Skeletal muscle satellite cell (primary cell): ENCODE data around the gene COL4A3.
A peak's percentile ranks its signal among the peaks of the same experiment; 100 is the strongest.

Experiments used
- H3K27me3 ChIP-seq: 2 replicates; pipeline ENCODE4 v1.7.0; 2013; ENCODE audit warnings: low read length; ENCODE audit not compliant: control insufficient read depth, insufficient read depth
- H3K36me3 ChIP-seq: 2 replicates; pipeline ENCODE4 v1.7.0; 2013; ENCODE audit warnings: mild to moderate bottlenecking, control low read depth, low read length; ENCODE audit not compliant: insufficient read depth
- H3K4me1 ChIP-seq: 2 replicates; pipeline ENCODE4 v1.7.0; 2013; ENCODE audit warnings: low read length; ENCODE audit not compliant: control insufficient read depth, insufficient read depth
- H3K4me2 ChIP-seq: 2 replicates; pipeline ENCODE4 v1.7.0; 2013; ENCODE audit warnings: mild to moderate bottlenecking, low read length
- H3K4me3 ChIP-seq: 2 replicates; pipeline ENCODE4 v1.7.0; 2013; ENCODE audit warnings: low read length
- H3K9ac ChIP-seq: 2 replicates; pipeline ENCODE4 v1.7.0; 2013; ENCODE audit warnings: mild to moderate bottlenecking, low read depth, low read length, moderate library complexity
- H3K9me3 ChIP-seq: replicated peaks from 2 replicates; pipeline ENCODE4 v1.7.0; 2013; ENCODE audit warnings: mild to moderate bottlenecking, control low read depth, low read length

The COL4A3 gene

DNA sequence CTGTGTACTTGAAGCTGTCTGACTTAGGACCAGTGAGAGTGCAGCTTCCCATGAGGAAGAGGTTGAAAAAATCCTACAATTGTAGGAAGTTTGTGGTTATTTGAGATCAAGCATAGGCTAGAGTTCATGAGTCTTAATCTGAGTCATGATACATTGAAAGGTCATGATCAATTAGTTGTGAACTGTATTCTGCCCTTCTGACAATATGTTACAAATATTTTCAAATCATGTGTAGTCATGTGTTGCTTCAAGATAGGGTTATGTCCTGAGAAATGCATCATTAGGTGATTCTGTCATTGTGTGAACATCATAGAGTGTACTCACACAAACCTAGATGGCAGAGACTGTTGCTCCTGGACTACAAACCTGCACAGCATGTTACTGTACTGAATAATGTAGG lies 92.2 kb downstream of the COL4A3 start:
- Histone ChIP-seq H3K9ac (no peak overlapping the region), H3K4me2 (no peak overlapping the region), H3K4me1 (no peaks in the 10 kb centered on the region), H3K9me3 (no peaks in the 10 kb centered on the region), H3K27me3 (no peaks in the 10 kb centered on the region), H3K4me3 (no peak overlapping the region), H3K36me3 (no peaks in the 10 kb centered on the region)

DNA sequence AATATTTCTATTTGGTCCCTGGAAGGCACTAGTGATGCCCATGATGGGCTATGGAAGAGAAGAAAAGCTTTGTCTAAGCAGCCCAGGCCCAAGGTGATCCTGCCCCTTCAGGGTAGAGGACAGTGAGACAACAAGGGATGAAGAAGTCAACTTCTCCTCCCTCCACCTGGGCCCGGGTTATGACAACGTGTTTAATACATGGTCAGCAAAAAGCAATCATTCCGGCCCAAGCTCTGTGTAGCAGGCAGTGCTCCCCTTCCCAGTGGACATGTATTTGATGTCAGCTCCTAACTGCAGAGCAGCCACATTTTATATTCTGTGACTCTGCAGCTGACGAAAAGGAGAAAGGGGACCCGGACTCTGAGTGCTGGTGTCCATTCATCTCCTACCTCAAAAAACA lies 93.4 kb downstream of the COL4A3 start:
- Histone ChIP-seq H3K9ac (no peak overlapping the region), H3K9me3 (no peaks in the 10 kb centered on the region), H3K36me3 (no peaks in the 10 kb centered on the region), H3K4me1 (no peaks in the 10 kb centered on the region), H3K4me2 (no peak overlapping the region), H3K4me3 (no peak overlapping the region), H3K27me3 (no peaks in the 10 kb centered on the region)

DNA sequence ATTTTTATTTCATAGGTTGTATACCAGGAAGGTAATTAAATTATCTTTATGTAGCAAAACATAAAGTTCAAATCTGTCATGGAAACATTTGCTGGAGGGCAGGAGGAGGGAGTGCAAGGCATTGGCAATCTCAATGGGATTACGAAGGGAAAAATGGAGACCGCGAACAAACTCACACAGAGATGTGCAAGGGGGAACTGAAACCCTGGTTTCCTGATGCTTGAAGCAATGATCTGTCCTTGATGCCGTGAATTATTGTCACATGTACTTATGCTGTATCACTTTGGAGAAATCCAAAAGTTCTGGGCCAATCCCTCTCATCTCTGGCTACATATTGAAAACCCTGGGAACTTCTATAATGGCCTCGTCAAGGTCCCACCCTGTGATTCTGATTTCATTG lies 95.6 kb downstream of the COL4A3 start:
- Histone ChIP-seq H3K36me3 (no peaks in the 10 kb centered on the region), H3K4me2 (no peak overlapping the region), H3K4me1 (no peaks in the 10 kb centered on the region), H3K9me3 (no peaks in the 10 kb centered on the region), H3K27me3 (no peaks in the 10 kb centered on the region), H3K9ac (no peak overlapping the region), H3K4me3 (no peak overlapping the region)

DNA sequence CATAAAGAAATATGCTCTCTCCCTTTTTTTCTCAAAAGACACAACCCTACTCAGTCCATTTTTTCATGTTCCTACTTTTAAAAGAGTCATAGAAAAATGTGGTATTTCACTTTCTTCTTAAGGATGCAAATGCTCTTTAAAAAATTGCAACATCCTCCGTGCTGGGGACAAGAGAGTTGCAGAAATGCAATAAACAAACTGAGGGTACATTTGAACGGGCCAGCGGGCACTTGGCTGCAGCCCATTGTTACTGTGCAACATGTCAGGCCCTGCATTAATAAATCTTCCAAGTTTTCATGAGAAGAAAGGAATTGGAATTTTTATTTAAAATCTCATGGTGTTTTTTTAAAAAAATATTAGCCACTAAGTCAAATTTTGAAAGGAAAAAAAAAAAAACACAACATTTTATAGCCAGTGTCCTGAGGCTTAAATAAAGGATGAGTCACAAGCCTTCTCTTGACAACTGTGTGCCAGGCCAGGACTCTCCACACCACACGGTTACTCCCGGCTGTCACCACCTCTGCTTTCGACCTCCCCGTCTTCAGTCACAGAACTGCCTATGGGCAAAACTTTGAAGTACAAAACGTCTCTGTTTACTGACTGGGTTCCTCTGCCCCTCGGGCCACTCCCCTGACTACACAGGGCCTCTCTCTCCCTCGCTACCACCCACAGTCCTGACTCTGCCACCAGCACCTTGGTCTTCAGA lies 103.1 kb downstream of the COL4A3 start:
- Histone ChIP-seq H3K27me3 (no peaks in the 10 kb centered on the region), H3K4me2 (peak overlapping the region; percentile 13), H3K4me3 (no peak overlapping the region), H3K36me3 (no peaks in the 10 kb centered on the region), H3K9ac (no peak overlapping the region), H3K4me1 (no peaks in the 10 kb centered on the region), H3K9me3 (no peaks in the 10 kb centered on the region)

DNA sequence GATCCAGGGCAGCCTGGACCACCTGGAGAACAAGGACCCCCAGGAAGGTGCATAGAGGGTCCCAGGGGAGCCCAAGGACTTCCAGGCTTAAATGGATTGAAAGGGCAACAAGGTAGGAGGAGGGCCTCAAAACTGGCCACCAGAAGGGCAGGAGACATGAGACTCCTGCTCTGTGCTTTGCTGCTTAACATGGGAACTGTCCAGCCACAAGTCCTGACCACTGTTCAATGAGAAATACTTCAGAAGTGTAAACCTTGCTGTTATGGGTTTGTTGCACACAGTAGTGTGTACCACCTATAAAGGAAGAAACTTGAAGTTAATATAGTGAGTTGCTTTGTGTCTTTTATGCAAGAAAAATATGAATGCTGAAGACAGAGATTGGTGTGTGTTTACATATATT lies 116.5 kb downstream of the COL4A3 start:
- Histone ChIP-seq H3K4me1 (no peaks in the 10 kb centered on the region), H3K27me3 (no peaks in the 10 kb centered on the region), H3K4me2 (no peak overlapping the region), H3K4me3 (no peak overlapping the region), H3K9ac (no peak overlapping the region), H3K36me3 (no peaks in the 10 kb centered on the region), H3K9me3 (no peaks in the 10 kb centered on the region)

DNA sequence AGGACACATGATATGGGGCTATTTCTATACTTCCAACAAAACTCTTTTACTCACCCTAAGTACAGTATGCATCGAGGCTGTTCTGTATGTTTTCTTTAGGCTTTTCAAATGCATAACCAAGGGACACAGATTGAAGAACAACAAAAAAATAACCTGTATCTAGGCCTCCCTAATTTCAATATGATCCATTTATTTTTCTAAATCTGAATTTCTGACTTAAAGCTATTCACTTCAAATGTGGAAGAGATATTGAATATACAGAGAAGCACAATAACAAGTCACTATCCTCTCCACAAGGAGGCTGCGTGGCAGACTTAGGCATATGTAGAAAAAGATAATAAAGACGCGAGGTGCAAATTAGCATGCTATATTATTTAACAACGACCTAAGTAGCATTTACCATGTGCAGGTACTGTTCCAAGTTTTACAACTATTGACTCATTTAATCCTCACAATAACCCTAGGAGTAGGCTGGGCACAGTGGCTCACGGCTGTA lies 121.4 kb downstream of the COL4A3 start:
- no peaks in the 10 kb centered on the region for H3K9me3 ChIP-seq
- no peak overlapping the region for H3K4me3 ChIP-seq
- H3K4me1 ChIP-seq, result no peaks in the 10 kb centered on the region
- H3K4me2 ChIP-seq, result no peak overlapping the region
- H3K36me3 ChIP-seq, result no peaks in the 10 kb centered on the region
- H3K27me3 ChIP-seq, result no peaks in the 10 kb centered on the region
- H3K9ac ChIP-seq, result no peak overlapping the region

DNA sequence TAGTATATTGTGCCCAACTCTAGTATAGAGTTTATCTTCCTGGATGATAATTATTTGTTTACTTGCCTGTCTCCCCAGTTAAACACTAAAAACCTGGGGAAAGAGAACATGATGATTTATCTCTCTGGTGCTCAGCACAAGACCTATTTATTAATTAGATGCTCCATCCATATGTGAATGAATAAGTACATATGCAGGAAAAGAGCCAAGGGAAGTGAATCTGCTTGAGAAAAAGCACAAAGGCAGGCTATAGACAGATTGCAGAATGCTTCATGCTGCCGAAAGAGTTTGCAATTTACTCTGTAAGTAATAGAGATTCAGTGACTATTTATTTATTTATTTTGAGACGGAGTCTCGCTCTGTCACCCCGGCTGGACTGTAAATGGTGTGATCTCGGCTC lies 123.3 kb downstream of the COL4A3 start:
- H3K4me1 ChIP-seq, result no peaks in the 10 kb centered on the region
- H3K9me3 ChIP-seq, result no peaks in the 10 kb centered on the region
- H3K4me3 ChIP-seq, result no peak overlapping the region
- H3K36me3 ChIP-seq, result no peaks in the 10 kb centered on the region
- H3K9ac ChIP-seq, result no peak overlapping the region
- no peak overlapping the region for H3K4me2 ChIP-seq
- H3K27me3 ChIP-seq, result no peaks in the 10 kb centered on the region

DNA sequence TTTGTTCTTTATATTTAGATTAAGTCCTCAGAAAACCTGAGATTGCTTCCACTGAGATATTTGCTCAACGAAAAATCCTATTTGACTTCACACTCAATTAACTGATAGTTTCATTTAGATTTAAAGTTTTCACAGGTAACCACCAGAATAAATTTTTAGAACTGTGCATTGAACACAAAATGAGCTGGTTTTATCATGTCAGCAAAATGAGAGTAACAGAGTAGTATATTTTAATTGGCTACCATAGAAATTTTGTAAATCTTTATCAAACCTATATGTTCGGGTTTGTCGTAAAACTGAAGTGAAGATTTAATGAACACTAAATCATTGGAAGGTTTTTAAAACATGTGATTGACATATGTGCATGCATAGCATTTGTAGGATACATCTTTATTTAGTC lies 127.9 kb downstream of the COL4A3 start:
- Histone ChIP-seq H3K4me3 (no peak overlapping the region), H3K27me3 (no peaks in the 10 kb centered on the region), H3K4me1 (no peaks in the 10 kb centered on the region), H3K9ac (no peak overlapping the region), H3K9me3 (no peaks in the 10 kb centered on the region), H3K36me3 (no peaks in the 10 kb centered on the region), H3K4me2 (no peak overlapping the region)

DNA sequence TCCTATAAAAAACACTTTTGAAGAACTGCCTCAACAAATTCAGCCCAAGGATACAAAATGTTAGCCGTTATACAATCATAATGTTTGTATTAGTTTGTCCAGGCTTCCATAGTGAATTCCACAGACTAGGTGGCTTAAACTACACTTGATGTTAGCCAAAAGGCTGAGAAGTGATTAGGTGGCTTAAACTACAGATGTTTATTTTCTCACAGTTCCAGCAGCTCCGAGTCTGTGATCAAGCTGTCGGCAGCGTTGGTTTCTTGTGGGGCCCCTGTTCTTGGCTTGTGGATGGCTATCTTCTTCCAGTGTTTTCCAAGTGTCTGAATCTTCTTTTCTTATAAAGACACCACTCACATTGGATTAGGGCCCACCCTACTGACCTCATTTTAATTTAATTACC lies 129.1 kb downstream of the COL4A3 start:
- no peaks in the 10 kb centered on the region for H3K36me3 ChIP-seq
- no peak overlapping the region for H3K9ac ChIP-seq
- no peaks in the 10 kb centered on the region for H3K27me3 ChIP-seq
- H3K9me3 ChIP-seq, result no peaks in the 10 kb centered on the region
- H3K4me2 ChIP-seq, result no peak overlapping the region
- H3K4me3 ChIP-seq, result no peak overlapping the region
- no peaks in the 10 kb centered on the region for H3K4me1 ChIP-seq

DNA sequence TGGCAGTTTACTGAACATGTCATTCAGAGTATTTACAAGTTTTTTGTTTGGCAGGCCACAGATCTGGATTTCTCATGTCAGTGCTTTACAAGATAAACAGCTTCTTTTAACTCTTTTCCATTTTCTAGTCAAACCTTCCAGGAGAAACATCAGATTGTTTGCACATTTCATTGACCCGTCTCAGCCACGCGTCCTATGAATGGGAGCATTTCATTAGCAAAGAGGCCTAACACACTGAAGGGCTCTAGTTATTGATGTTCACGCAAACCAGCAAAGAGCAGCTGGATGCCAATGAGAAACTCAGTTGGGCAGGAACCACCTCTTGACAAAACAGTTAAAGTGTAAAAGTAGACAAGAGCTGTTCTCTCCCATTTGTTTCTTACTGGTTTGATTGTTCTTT lies 131.4 kb downstream of the COL4A3 start:
- H3K9me3 ChIP-seq, result no peaks in the 10 kb centered on the region
- no peak overlapping the region for H3K9ac ChIP-seq
- no peak overlapping the region for H3K4me2 ChIP-seq
- H3K27me3 ChIP-seq, result no peaks in the 10 kb centered on the region
- no peaks in the 10 kb centered on the region for H3K4me1 ChIP-seq
- H3K36me3 ChIP-seq, result no peaks in the 10 kb centered on the region
- H3K4me3 ChIP-seq, result no peak overlapping the region

DNA sequence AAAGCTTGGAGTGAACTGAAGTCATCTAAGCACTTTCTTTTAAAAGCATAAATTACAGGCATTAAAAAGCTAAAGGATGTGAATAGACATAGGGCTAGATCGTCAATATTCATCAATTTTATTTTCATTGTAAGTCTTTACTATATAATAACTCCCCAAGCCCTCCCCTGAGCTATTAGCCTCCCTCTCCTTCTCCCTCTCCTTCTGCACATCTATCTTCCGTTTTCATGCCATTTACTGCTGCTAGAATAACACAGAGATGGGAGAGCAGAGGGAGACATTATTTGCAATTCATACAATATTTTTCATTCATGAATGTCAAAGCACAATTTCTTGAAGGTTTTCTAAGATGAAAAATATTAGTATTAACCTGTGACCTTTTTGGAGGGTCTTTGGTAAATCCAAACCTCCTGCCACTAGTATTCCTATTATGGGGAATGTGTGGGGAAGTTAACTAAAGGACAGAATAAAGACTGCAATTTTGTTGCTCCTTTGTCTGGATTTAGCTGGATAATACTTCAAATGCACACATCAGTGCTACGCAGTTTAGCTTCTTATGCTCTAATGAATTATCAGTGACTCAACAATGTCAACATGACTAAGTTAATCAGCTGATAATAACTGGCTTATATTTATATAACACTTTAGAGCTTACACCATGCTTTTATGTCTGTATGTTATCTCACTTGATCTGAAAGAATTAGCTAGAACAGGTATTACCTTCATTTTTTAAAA lies 132.4 kb downstream of the COL4A3 start:
- H3K4me1 ChIP-seq, result no peaks in the 10 kb centered on the region
- H3K9ac ChIP-seq, result no peak overlapping the region
- no peaks in the 10 kb centered on the region for H3K9me3 ChIP-seq
- no peak overlapping the region for H3K4me2 ChIP-seq
- no peak overlapping the region for H3K4me3 ChIP-seq
- H3K36me3 ChIP-seq, result no peaks in the 10 kb centered on the region
- no peaks in the 10 kb centered on the region for H3K27me3 ChIP-seq

DNA sequence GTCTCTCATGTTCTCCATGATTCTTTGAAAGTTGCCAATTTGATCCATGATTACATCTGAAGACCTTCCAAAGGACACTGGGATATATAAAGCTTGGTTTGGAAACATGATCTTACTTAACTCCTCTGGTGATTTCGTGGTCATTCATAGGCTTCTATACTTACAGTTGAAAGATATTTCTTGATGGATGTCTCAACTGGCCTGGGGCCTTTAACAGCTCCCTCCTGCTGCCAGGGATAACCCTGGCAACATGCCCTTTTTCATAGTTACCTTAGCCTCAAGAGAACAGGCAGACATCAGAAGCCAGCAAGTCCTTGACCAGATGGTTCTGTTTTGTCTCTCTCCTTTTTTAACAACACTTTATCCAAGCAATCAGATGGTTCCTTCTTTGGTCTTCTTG lies 137.1 kb downstream of the COL4A3 start:
- H3K27me3 ChIP-seq, result no peaks in the 10 kb centered on the region
- no peak overlapping the region for H3K9ac ChIP-seq
- no peaks in the 10 kb centered on the region for H3K36me3 ChIP-seq
- H3K9me3 ChIP-seq, result no peaks in the 10 kb centered on the region
- H3K4me2 ChIP-seq, result no peak overlapping the region
- no peak overlapping the region for H3K4me3 ChIP-seq
- H3K4me1 ChIP-seq, result no peaks in the 10 kb centered on the region
